Loucy (cell line): Measurements from ENCODE around the gene APRT.

Experiments used
- H2AFZ ChIP-seq: fragments of 200-600 bp; sonication (generic); 2 replicates; pipeline ENCODE4 v1.6.0; 2016; ENCODE audit warnings: antibody characterized with exemption, mild to moderate bottlenecking, low read length, moderate library complexity
- H3F3A ChIP-seq: fragments of 200-600 bp; 2 replicates; pipeline ENCODE4 v1.6.0; 2016; ENCODE audit warnings: antibody characterized with exemption, low read depth, mild to moderate bottlenecking
- H3K27me3 ChIP-seq: fragments of 200-600 bp; sonication (generic); 2 replicates; pipeline ENCODE4 v1.6.1; 2014; ENCODE audit warnings: low read length, mild to moderate bottlenecking; ENCODE audit not compliant: insufficient read depth, poor library complexity, severe bottlenecking
- H3K36me3 ChIP-seq: fragments of 200-600 bp; sonication (generic); 2 replicates; pipeline ENCODE4 v1.6.1; 2016; ENCODE audit warnings: low read length; ENCODE audit not compliant: insufficient read depth
- H3K4me1 ChIP-seq: fragments of 200-600 bp; sonication (generic); 2 replicates; pipeline ENCODE4 v1.5.1; 2014; ENCODE audit warnings: low read length, mild to moderate bottlenecking; ENCODE audit not compliant: insufficient read depth, poor library complexity, severe bottlenecking
- H3K4me2 ChIP-seq: fragments of 200-600 bp; sonication (generic); 2 replicates; pipeline ENCODE4 v1.6.0; 2014; ENCODE audit warnings: antibody characterized with exemption, low read length, low read depth, mild to moderate bottlenecking; ENCODE audit not compliant: poor library complexity, severe bottlenecking
- H3K4me3 ChIP-seq: fragments of 200-600 bp; sonication (generic); 2 replicates; pipeline ENCODE4 v1.5.1; 2014; ENCODE audit warnings: low read length, mild to moderate bottlenecking, mixed read lengths; ENCODE audit not compliant: poor library complexity, severe bottlenecking
- H3K79me2 ChIP-seq: fragments of 200-600 bp; sonication (generic); 2 replicates; pipeline ENCODE4 v1.6.1; 2014; ENCODE audit warnings: low read length; ENCODE audit not compliant: insufficient read depth
- H3K9ac ChIP-seq: fragments of 200-600 bp; sonication (generic); 2 replicates; pipeline ENCODE4 v1.6.0; 2014; ENCODE audit warnings: mild to moderate bottlenecking, low read depth, low read length, moderate library complexity; ENCODE audit not compliant: poor library complexity, severe bottlenecking
- H3K9me2 ChIP-seq: fragments of 200-600 bp; sonication (generic); replicated peaks from 2 replicates; pipeline ENCODE4 v1.6.1; 2016; ENCODE audit warnings: low read depth, low read length, mixed read lengths
- H3K9me3 ChIP-seq: fragments of 200-600 bp; sonication (generic); 2 replicates; pipeline ENCODE4 v1.6.1; 2014; ENCODE audit warnings: mild to moderate bottlenecking, antibody characterized with exemption, low read length, low read depth; ENCODE audit not compliant: insufficient read depth
- H4K20me1 ChIP-seq: fragments of 200-600 bp; sonication (generic); 2 replicates; pipeline ENCODE4 v1.6.0; 2014; ENCODE audit warnings: antibody characterized with exemption, low read length, mild to moderate bottlenecking; ENCODE audit not compliant: insufficient read depth, poor library complexity, severe bottlenecking
- CTCF ChIP-seq: fragments of 200-600 bp; sonication (generic); conservative IDR thresholded peaks from 2 replicates; pipeline ENCODE4 v1.5.1; 2014; ENCODE audit warnings: mild to moderate bottlenecking, antibody characterized with exemption, low read length
- EZH2phosphoT487 ChIP-seq: fragments of 200-600 bp; IDR thresholded peaks from 2 replicates; pipeline ENCODE4 v1.6.1; 2018; ENCODE audit warnings: antibody characterized with exemption, mild to moderate bottlenecking, moderate library complexity, borderline replicate concordance

The APRT gene

GRCh38 chr16:88762941-88763340 is 48.8 kb downstream of the APRT start:
- Histone ChIP-seq H3K4me2 (no peak overlapping the region), H3F3A (no peaks in the 10 kb centered on the region), H3K9ac (no peak overlapping the region), H3K9me2 (no peaks in the 10 kb centered on the region), H3K4me3 (no peak overlapping the region), H3K79me2 (peaks cover 68% of the 10 kb centered on the region), H2AFZ (no peak overlapping the region), H3K36me3 (peaks cover 7% of the 10 kb centered on the region; the same call in 1 of the 2 replicates), H4K20me1 (peaks cover 29% of the 10 kb centered on the region), H3K27me3 (no peaks in the 10 kb centered on the region), H3K4me1 (no peaks in the 10 kb centered on the region), H3K9me3 (no peaks in the 10 kb centered on the region)
- no peak for TF ChIP-seq EZH2phosphoT487
- no peak for TF ChIP-seq CTCF

GRCh38 chr16:88762258-88762870 is 49.4 kb downstream of the APRT start:
- no peaks in the 10 kb centered on the region for H3K27me3 ChIP-seq
- peaks cover 25% of the 10 kb centered on the region for H4K20me1 ChIP-seq
- no peaks in the 10 kb centered on the region for H3K9me3 ChIP-seq
- H3K4me1 ChIP-seq: no peaks in the 10 kb centered on the region
- H3K4me2 ChIP-seq: no peak overlapping the region
- H3K4me3 ChIP-seq: no peak overlapping the region
- no peaks in the 10 kb centered on the region for H3K9me2 ChIP-seq
- peaks cover 7% of the 10 kb centered on the region; the same call in 1 of the 2 replicates for H3K36me3 ChIP-seq
- TF ChIP-seq CTCF (no peak), EZH2phosphoT487 (no peak)
- peaks cover 64% of the 10 kb centered on the region for H3K79me2 ChIP-seq
- no peak overlapping the region for H3K9ac ChIP-seq
- H2AFZ ChIP-seq: no peak overlapping the region
- H3F3A ChIP-seq: no peaks in the 10 kb centered on the region

DNA sequence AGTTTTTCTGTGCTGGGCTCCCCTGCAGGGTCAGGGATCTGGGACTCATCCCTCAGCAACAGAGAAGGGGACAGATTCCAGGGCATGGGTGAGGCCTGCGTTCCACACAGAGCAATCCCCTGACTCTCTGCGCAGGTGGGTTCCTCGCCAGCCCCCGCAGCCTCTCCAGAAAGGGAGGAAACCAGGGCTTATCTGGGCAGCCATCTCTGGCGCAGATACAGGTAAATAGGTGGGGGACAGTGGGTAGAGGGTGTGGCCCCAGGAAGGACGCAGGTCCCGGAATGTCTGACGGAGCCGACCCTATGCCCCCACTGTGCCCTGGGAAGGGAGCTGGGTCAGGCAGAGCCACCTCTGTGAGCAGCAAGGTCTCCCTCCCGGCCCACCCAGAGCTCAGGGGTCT is 49.9 kb downstream of the APRT start:
- no peak overlapping the region for H3K9ac ChIP-seq
- H3K4me2 ChIP-seq: no peak overlapping the region
- no peaks in the 10 kb centered on the region for H3K4me1 ChIP-seq
- H3K4me3 ChIP-seq: no peak overlapping the region
- H3K9me2 ChIP-seq: no peaks in the 10 kb centered on the region
- H3K9me3 ChIP-seq: no peaks in the 10 kb centered on the region
- no peak overlapping the region for H2AFZ ChIP-seq
- no peak for TF ChIP-seq EZH2phosphoT487
- no peak for TF ChIP-seq CTCF
- no peaks in the 10 kb centered on the region for H3K27me3 ChIP-seq
- H3F3A ChIP-seq: no peaks in the 10 kb centered on the region
- peaks cover 7% of the 10 kb centered on the region; the same call in 1 of the 2 replicates for H3K36me3 ChIP-seq
- H4K20me1 ChIP-seq: peaks cover 21% of the 10 kb centered on the region
- H3K79me2 ChIP-seq: peaks cover 61% of the 10 kb centered on the region
